AG09319 (cell line): ENCODE measurements around the gene RBM20.

Source experiments
- DNase-seq: peaks from one replicate; pipeline ENCODE4 v3.0.0-alpha.2; 2010; ENCODE audit warnings: low read depth; ENCODE audit errors: extremely low read depth
- TF ChIP-seq, protein P1 (sequence below): IDR thresholded peaks from 2 replicates; pipeline ENCODE4 v1.5.1; 2011; ENCODE audit warnings: low read depth, mild to moderate bottlenecking, inconsistent platforms, low read length, moderate library complexity

RBM20 gene

DNA sequence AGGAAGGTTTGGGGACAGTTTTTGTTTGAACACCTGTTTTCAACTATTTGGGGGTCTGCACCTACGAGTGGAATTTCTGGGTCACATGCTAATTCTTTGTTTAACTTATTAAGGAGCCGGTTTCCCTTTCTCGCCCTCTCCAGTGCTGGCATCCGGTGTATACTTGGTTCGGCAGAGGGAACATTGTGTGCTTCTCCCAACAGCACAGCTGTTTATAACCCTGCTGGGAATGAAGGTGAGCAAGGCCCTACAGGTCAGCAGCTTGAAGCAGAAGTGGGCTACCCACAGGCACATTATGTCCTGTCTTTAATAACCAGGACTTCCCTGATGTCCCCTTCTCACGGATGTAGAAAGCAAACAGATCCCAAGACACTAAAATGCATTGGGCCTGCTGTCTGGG is 140.1 kb downstream of the RBM20 start:
- DNase-seq = no peak
- TF ChIP-seq, protein P1, sequence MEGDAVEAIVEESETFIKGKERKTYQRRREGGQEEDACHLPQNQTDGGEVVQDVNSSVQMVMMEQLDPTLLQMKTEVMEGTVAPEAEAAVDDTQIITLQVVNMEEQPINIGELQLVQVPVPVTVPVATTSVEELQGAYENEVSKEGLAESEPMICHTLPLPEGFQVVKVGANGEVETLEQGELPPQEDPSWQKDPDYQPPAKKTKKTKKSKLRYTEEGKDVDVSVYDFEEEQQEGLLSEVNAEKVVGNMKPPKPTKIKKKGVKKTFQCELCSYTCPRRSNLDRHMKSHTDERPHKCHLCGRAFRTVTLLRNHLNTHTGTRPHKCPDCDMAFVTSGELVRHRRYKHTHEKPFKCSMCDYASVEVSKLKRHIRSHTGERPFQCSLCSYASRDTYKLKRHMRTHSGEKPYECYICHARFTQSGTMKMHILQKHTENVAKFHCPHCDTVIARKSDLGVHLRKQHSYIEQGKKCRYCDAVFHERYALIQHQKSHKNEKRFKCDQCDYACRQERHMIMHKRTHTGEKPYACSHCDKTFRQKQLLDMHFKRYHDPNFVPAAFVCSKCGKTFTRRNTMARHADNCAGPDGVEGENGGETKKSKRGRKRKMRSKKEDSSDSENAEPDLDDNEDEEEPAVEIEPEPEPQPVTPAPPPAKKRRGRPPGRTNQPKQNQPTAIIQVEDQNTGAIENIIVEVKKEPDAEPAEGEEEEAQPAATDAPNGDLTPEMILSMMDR = no peak

DNA sequence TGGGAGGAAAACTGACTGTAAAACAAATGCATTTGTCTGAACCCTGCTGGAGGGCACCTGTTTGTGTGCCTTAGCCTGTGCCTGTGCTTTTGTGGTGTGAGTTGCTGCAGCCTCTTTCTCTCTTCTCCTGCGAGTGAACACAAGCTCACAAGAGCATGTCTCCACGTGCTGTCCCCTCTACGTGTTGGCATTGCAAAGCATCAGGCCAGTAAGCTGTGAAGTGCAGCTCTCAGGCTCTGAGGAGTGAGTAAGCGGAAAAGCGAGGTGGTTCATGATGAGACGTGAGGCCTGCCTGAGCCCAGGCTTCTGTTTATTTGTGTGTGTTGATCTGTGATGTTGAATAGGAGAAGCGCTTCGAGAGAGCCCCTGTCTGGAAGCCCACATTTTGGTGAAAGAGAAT is 142.0 kb downstream of the RBM20 start:
- DNase-seq = no peak

DNA sequence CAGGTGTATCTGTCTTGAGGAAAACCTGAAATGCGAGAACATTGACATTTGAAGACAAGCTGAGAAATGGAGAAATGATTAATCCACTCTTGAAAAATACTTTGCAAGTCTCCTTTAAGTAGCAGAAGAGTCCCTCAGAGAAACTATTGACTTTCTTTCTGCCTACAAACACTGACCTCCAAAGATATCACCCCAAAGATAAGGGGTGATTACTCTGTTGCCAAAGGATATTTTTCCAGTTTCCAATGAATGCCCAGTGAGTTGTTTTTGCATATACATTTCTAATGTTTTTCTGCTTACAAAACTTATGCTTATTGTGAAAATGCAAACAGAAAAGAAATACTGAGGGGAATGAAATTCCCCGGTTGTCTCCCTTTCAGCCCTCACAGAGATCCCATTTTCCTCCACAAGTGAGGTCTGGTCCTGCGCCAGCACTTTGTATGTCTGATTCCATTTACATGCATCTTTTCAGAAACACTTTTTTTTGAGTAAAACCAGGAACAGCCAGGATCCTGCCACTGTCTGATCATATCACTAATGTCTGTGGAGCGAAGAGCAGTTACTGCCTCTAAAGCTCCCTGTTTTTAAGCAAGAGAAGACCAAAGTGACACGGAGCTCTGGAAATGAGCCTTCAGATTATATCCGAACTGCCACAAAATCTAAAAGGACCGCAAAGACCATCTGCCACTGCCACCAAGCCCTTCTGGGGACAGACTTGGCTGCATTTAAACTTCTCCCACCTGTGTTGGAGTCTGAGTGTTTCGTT is 144.7 kb downstream of the RBM20 start:
- DNase-seq = no peak
- TF ChIP-seq, protein P1 = no peak

More for the DNA sequence above, 142.0 kb downstream of the RBM20 start:
- TF ChIP-seq, protein P1 = no peak

DNA sequence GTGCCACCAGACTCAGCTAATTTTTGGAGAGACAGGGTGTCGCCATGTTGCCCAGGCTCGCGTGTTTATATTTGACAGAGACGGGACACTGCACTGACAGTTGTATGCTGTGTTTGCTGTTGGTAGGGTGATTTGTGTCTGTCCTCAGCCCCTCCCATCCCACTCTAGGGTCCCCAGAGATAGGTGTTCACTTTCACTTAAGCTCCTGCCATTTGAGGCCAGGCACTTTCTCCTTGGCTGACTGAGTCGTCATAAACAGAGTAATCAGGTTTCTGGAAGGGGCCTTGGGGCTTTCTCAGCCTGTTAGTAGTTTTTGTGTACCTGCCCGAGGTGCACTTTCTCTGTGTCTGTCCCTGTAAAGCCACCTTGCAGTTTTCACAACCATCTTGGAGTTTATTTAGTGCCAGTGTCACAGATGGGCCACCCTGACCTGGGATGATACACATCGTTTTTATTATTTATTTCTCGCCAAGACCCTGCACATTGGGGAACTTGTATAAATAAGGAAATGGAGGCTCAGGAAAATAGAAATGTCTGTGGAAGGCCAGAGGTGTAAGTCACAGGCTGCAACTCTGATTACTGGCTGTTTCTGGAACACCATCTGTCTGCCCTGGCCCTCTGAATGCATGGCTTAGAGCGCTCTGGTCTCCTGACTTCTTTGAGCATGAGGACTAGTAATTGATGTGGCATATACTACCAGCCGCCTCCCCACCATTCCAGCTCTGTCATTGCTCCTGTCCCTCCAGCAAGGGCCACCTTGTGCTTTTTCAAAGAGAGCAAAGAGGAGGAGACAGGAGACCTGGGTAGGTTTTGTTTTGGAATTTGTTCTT is 145.7 kb downstream of the RBM20 start:
- TF ChIP-seq, protein P1 = no peak
- DNase-seq = no peak

DNA sequence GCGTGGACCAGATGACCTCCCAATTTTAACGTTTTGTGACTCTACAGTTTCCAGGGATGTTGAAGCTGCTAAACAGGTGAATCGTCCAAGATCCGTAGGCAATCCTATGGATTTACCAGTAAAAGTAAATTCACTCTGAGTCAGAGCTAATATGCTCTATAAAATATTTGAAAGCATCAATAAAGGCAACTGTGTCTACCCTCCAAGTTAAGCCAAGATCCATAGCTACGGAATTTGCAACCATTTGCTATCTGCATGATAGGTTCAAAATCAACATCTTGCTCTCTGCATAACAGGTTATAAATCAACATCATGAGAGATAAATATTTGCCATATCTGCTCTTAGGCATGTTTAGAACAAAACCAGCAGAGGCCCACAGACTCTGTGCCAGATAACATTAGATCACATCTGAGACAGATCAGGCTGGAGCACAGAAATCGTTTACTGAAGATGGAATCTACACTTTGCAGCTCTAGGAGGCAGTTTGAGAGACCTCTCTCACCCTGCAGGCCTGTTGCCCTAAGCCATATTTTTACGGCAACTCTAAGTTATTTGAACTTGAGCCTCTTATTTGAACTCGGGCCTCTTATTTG is 146.9 kb downstream of the RBM20 start:
- TF ChIP-seq, protein P1 = no peak
- no peak for DNase-seq

DNA sequence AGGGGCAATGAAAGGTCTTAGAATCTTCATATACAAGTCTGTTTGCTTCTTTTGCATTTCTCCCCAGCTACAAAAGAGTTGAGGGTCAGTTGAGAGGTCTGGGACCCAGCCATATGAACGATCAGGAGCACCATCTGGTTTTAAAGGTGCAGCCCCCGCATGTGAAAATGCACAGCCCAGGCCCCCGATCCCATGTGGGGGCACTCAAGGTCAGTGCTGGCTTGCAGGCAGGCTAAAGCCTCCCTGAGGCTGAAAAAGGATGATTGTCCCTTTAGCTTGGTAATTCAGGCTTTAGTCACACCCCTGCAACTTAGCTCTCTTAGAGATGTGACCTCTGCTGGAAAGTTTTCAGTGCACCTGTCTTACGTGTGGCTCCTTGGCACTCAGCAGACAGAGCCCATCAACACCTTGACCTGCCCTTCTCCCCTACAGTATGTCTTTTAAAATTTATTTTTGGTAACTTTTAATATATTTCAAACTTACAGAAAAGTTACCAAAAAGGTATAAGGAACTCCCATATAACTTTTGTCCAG is 147.5 kb downstream of the RBM20 start:
- TF ChIP-seq, protein P1 = no peak
- DNase-seq = no peak
